H9 (cell line): ENCODE measurements around the gene ACTN1. TPM values are rescaled to one million over a fixed set of nuclear protein-coding genes. Genes with fewer than 3 reads are reported as not detected.

Source experiments
- DNase-seq: peaks from one replicate; pipeline ENCODE4 v3.0.0-alpha.2; 2017
- H2AFZ ChIP-seq: one replicate; pipeline ENCODE4 v1.6.1; 2013; ENCODE audit warnings: mild to moderate bottlenecking, low read length, control low read depth, moderate library complexity
- H2AK5ac ChIP-seq: 2 replicates; pipeline ENCODE4 v1.6.1; 2013; ENCODE audit warnings: low read length, control low read depth, mixed read lengths; ENCODE audit not compliant: insufficient read length
- H2BK120ac ChIP-seq: one replicate; pipeline ENCODE4 v1.6.1; 2013; ENCODE audit warnings: low read depth, mild to moderate bottlenecking, low read length, control low read depth, inconsistent platforms; ENCODE audit not compliant: poor library complexity, severe bottlenecking
- H2BK12ac ChIP-seq: 2 replicates; pipeline ENCODE4 v1.6.1; 2013; ENCODE audit warnings: low read length, control low read depth, mixed read lengths, low read depth; ENCODE audit not compliant: insufficient read length
- H2BK15ac ChIP-seq: 2 replicates; pipeline ENCODE4 v1.6.1; 2013; ENCODE audit warnings: low read depth, low read length, control low read depth
- H2BK20ac ChIP-seq: one replicate; pipeline ENCODE4 v1.6.1; 2013; ENCODE audit warnings: low read depth, mild to moderate bottlenecking, low read length, control low read depth, inconsistent platforms; ENCODE audit not compliant: poor library complexity, severe bottlenecking
- H2BK5ac ChIP-seq: 2 replicates; pipeline ENCODE4 v1.6.1; 2013; ENCODE audit warnings: low read length, control low read depth, mixed read lengths; ENCODE audit not compliant: insufficient read length
- H3K14ac ChIP-seq: 2 replicates; pipeline ENCODE4 v1.6.1; 2013; ENCODE audit warnings: low read length, control low read depth; ENCODE audit not compliant: insufficient read depth
- H3K18ac ChIP-seq: 2 replicates; pipeline ENCODE4 v1.6.1; 2013; ENCODE audit warnings: low read depth, mild to moderate bottlenecking, mixed read lengths, low read length, control low read depth; ENCODE audit not compliant: insufficient read length
- H3K23ac ChIP-seq: 2 replicates; pipeline ENCODE4 v1.6.1; 2013; ENCODE audit warnings: low read length, control low read depth, mixed read lengths, low read depth; ENCODE audit not compliant: insufficient read length
- H3K23me2 ChIP-seq: 2 replicates; pipeline ENCODE4 v1.6.1; 2013; ENCODE audit warnings: low read depth, mild to moderate bottlenecking, mixed read lengths, low read length, control low read depth; ENCODE audit not compliant: insufficient read length, poor library complexity, severe bottlenecking
- H3K27ac ChIP-seq: 2 replicates; pipeline ENCODE4 v1.5.1; 2013; ENCODE audit warnings: low read length, control low read depth, mixed read lengths, low read depth; ENCODE audit not compliant: insufficient read length
- H3K27me3 ChIP-seq: 2 replicates; pipeline ENCODE4 v1.6.1; 2013; ENCODE audit warnings: low read length, control low read depth, inconsistent platforms; ENCODE audit not compliant: insufficient read depth
- H3K4ac ChIP-seq: 2 replicates; pipeline ENCODE4 v1.6.1; 2013; ENCODE audit warnings: low read depth, mild to moderate bottlenecking, control low read depth, inconsistent platforms, low read length, moderate library complexity
- H3K4me1 ChIP-seq: 2 replicates; pipeline ENCODE4 v1.6.1; 2013; ENCODE audit warnings: low read length, control low read depth, inconsistent platforms; ENCODE audit not compliant: insufficient read depth
- H3K4me2 ChIP-seq: 2 replicates; pipeline ENCODE4 v1.6.1; 2013; ENCODE audit warnings: low read length, control low read depth, mixed read lengths; ENCODE audit not compliant: insufficient read length, insufficient read depth
- H3K56ac ChIP-seq: 2 replicates; pipeline ENCODE4 v1.6.1; 2013; ENCODE audit warnings: low read depth, mild to moderate bottlenecking, mixed read lengths, low read length, control low read depth; ENCODE audit not compliant: insufficient read length
- H3K79me1 ChIP-seq: 2 replicates; pipeline ENCODE4 v1.6.1; 2013; ENCODE audit warnings: low read depth, mild to moderate bottlenecking, moderate library complexity, low read length, control low read depth, inconsistent platforms; ENCODE audit not compliant: insufficient read depth, poor library complexity, severe bottlenecking
- H3K79me2 ChIP-seq: 2 replicates; pipeline ENCODE4 v1.6.1; 2013; ENCODE audit warnings: low read length, control low read depth, inconsistent platforms; ENCODE audit not compliant: insufficient read depth
- H3K9ac ChIP-seq: 2 replicates; pipeline ENCODE4 v1.6.1; 2013; ENCODE audit warnings: low read length, control low read depth, mixed read lengths; ENCODE audit not compliant: insufficient read length; ENCODE audit errors: extremely low read depth
- H3K9me3 ChIP-seq: one replicate; pipeline ENCODE4 v1.6.1; 2013; ENCODE audit warnings: low read depth, low read length, inconsistent platforms; ENCODE audit not compliant: control insufficient read depth
- H3T11ph ChIP-seq: one replicate; pipeline ENCODE4 v1.6.1; 2013; ENCODE audit warnings: mild to moderate bottlenecking, low read length, control low read depth, inconsistent platforms
- H4K20me1 ChIP-seq: one replicate; pipeline ENCODE4 v1.6.1; 2013; ENCODE audit not compliant: control insufficient read depth, insufficient read length, insufficient read depth
- H4K5ac ChIP-seq: 2 replicates; pipeline ENCODE4 v1.6.1; 2013; ENCODE audit warnings: low read depth, mild to moderate bottlenecking, mixed read lengths, low read length, control low read depth; ENCODE audit not compliant: insufficient read length
- H4K8ac ChIP-seq: replicated peaks from 2 replicates; pipeline ENCODE4 v1.6.1; 2013; ENCODE audit warnings: low read length, control low read depth, mixed read lengths, low read depth; ENCODE audit not compliant: insufficient read length
- H4K91ac ChIP-seq: 2 replicates; pipeline ENCODE4 v1.6.1; 2013; ENCODE audit warnings: low read depth, mild to moderate bottlenecking, moderate library complexity, mixed read lengths, low read length, control low read depth; ENCODE audit not compliant: insufficient read length
- H3K27ac Mint-ChIP-seq, 3 experiments: 2 replicates in 2 of 3; 3 replicates in 1 of 3; pipeline ENCODE4 v1.8.0; 2020 to 2021; ENCODE audit warnings: mixed read lengths in 3 of 3, mild to moderate bottlenecking in 1 of 3, moderate library complexity in 1 of 3
- H3K27me3 Mint-ChIP-seq: 2 replicates; pipeline ENCODE4 v1.8.0; 2021; ENCODE audit warnings: low read depth, mild to moderate bottlenecking, moderate library complexity, mixed read lengths
- H3K36me3 Mint-ChIP-seq, 3 experiments: 2 replicates in 2 of 3; 3 replicates in 1 of 3; pipeline ENCODE4 v1.8.0; 2020 to 2021; ENCODE audit warnings: low read depth in 3 of 3, mixed read lengths in 3 of 3; ENCODE audit not compliant: insufficient read depth in 1 of 3
- H3K4me1 Mint-ChIP-seq, 2 experiments: 2 replicates each; pipeline ENCODE4 v1.8.0; 2020; ENCODE audit warnings: mixed read lengths in 2 of 2
- H3K4me3 Mint-ChIP-seq, 2 experiments: 2 replicates in 1 of 2; 3 replicates in 1 of 2; pipeline ENCODE4 v1.8.0; 2020 to 2021; ENCODE audit warnings: mild to moderate bottlenecking in 2 of 2, mixed read lengths in 2 of 2, moderate library complexity in 1 of 2
- H3K9me3 Mint-ChIP-seq, 2 experiments: 2 replicates in 1 of 2; 3 replicates in 1 of 2; pipeline ENCODE4 v1.8.0; 2020; ENCODE audit warnings: mild to moderate bottlenecking in 2 of 2, mixed read lengths in 2 of 2, moderate library complexity in 1 of 2
- CTCF ChIP-seq: fragments of 200-600 bp; sonication (generic); conservative IDR thresholded peaks from 3 replicates; pipeline ENCODE4 v1.8.0; 2021; ENCODE audit warnings: antibody characterized with exemption, mild to moderate bottlenecking
- WGBS: extraction: QIAGEN DNeasy Blood & Tissue Kit; methylation state at CpG from one replicate; pipeline ENCODE4 v1.1.7; 2013; ENCODE audit warnings: missing lambda C conversion rate, low lambda C conversion rate, mixed read lengths; ENCODE audit not compliant: insufficient read length; ENCODE audit errors: extremely low coverage; 5-methylcytosine and 5-hydroxymethylcytosine counted together
- total RNA-seq: library from RNA; stranded (reverse); gene quantifications from 2 replicates; pipeline ENCODE4 v1.2.1, GENCODE V29; 2021

Gene ACTN1
- total RNA-seq, 1 experiment from 2014 or later = 219 TPM

- WGBS = no CpG with 5 or more reads among the region's 2 CpGs
- no peak for DNase-seq
- no peaks in the 10 kb centered on the region for H3K79me1 ChIP-seq
- Mint-ChIP-seq H3K4me3 (no peak overlapping the region), H3K27me3 (peaks cover 3% of the 10 kb centered on the region), H3K36me3 (peaks cover 3 to 7% (median 4%) of the 10 kb centered on the region in 3 experiments; a peak in 5 of 7 replicates), H3K27ac (no peak overlapping the region), H3K4me1 (peaks cover 8 to 9% of the 10 kb centered on the region in 2 experiments; a peak in 3 of 4 replicates), H3K9me3 (peaks cover 14 to 18% of the 10 kb centered on the region in 2 experiments)
- no peak for TF ChIP-seq CTCF
- no peak overlapping the region for H4K8ac ChIP-seq
- no peak overlapping the region for H2BK5ac ChIP-seq
- H3K27ac ChIP-seq = no peak overlapping the region
- H3K18ac ChIP-seq = no peak overlapping the region
- H4K20me1 ChIP-seq = no peaks in the 10 kb centered on the region
- no peak overlapping the region for H4K91ac ChIP-seq
- no peak overlapping the region for H2BK120ac ChIP-seq
- H2AK5ac ChIP-seq = no peak overlapping the region
- H3K9me3 ChIP-seq = no peaks in the 10 kb centered on the region
- no peak overlapping the region for H3K4me2 ChIP-seq
- no peak overlapping the region for H3K9ac ChIP-seq
- no peaks in the 10 kb centered on the region for H3K27me3 ChIP-seq
- no peak overlapping the region for H2AFZ ChIP-seq
- no peak overlapping the region for H2BK20ac ChIP-seq
- no peak overlapping the region for H2BK12ac ChIP-seq
- H3K14ac ChIP-seq = no peak overlapping the region
- H3T11ph ChIP-seq = no peak overlapping the region
- no peak overlapping the region for H2BK15ac ChIP-seq
- H3K23me2 ChIP-seq = peaks cover 4% of the 10 kb centered on the region
- no peak overlapping the region for H4K5ac ChIP-seq
- H3K4me1 ChIP-seq = no peaks in the 10 kb centered on the region
- no peak overlapping the region for H3K23ac ChIP-seq
- no peak overlapping the region for H3K4ac ChIP-seq
- no peak overlapping the region for H3K56ac ChIP-seq
- no peaks in the 10 kb centered on the region for H3K79me2 ChIP-seq
Measured at GRCh38 chr14:68840454-68840853, 138.6 kb downstream of the ACTN1 start.
